HS-5 (cell line): Measurements from ENCODE around the gene OR10D3.
"Not testable (repeated sequence)": the region's sequence is repeated elsewhere in the genome, so short reads cannot be mapped to it uniquely, and the experiment has no call there.

Experiments used
- DNase-seq: peaks from one replicate; pipeline ENCODE4 v3.0.0-alpha.2; 2012; ENCODE audit warnings: low read depth

OR10D3 gene

GRCh38 chr11:124194293-124195188 is 11.4 kb downstream of the OR10D3 start:
- no peak for DNase-seq

DNA sequence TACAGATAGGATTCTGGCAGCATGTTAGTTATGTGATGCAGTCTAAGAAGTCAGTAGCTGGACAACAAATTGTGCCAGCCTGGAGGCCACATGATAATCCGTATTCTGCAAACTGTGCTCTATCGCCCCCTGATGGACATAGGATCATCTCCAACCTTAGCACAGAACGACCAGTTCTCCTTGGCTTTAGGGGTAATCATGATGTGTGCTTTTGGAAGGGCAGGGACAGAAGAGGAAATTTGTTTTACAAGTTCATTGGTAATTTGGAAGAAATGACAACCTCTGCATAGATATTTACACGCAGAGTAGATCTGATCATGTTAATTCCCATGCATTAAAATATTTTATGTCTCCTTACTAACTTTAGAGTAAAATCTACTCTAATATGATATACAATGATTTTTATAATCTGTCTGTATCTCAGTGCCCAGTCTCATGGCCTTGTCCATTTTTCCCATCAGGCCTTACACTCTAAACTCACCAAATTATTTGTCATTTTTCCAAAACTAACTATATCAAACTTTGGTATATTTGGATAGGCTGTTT is 12.1 kb downstream of the OR10D3 start:
- peak; percentile 2 for DNase-seq

GRCh38 chr11:124197999-124198398 is 14.9 kb downstream of the OR10D3 start:
- no peak for DNase-seq

DNA sequence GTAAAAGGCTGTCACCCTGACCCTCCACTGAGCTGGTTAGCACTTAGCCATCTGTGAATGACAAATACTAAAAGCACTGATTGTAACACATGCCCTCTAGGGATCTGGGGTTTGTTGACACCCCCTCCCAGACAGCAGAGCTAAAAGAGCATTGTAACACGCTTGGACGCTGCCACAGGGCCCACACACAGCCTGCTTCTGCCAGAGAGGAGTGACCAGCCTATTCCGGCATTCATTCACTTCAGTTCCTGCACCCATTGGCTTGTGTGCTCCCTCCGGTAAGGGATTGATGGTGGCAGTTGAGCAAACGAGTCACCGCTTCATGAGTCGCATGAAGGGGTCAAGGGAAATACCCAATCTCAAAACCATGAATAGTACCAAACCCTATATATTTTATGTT is 15.8 kb downstream of the OR10D3 start:
- DNase-seq: no peak

- DNase-seq: peak; percentile 11
These were observed 16.6 kb downstream of the OR10D3 start for GRCh38 chr11:124199702-124200101.

DNA sequence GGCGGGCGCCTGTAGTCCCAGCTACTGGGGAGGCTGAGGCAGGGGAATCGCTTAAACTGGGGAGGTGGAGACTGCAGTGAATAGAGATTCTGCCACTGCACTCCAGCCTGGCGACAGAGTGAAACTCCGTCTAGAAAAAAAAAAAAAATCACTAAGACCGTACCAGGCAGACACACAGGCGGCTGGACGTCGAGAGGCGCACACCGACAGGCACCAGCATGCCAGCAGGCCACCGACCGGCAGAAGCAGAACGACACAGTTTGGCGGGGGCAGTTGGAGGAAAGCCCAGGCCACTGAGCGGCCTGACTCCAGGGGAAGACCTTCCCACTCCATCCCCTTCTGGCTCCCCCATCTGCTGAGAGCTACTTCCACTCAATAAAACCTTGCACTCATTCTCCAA is 17.5 kb downstream of the OR10D3 start:
- no peak for DNase-seq

DNA sequence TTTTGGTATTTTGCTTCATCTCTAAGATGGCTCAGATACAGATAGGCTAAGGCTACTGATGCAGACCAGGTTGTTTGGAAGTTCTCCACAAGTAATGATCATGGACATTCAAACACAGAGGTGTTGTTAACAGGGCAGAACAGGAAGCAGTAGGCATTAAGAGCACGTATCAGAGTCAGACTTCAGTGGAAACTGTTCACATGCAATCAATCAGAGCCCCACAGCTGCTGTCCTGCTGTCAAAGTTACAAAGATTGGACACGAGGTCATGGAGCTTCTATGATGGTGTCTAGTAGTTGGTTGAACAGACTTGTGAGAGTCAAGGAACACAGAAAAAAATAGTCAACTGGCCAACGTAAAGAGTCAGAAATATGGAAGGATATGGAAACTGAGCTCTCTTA is 19.8 kb downstream of the OR10D3 start:
- DNase-seq: no peak

GRCh38 chr11:124204008-124204407 is 20.9 kb downstream of the OR10D3 start:
- DNase-seq: no peak

DNA sequence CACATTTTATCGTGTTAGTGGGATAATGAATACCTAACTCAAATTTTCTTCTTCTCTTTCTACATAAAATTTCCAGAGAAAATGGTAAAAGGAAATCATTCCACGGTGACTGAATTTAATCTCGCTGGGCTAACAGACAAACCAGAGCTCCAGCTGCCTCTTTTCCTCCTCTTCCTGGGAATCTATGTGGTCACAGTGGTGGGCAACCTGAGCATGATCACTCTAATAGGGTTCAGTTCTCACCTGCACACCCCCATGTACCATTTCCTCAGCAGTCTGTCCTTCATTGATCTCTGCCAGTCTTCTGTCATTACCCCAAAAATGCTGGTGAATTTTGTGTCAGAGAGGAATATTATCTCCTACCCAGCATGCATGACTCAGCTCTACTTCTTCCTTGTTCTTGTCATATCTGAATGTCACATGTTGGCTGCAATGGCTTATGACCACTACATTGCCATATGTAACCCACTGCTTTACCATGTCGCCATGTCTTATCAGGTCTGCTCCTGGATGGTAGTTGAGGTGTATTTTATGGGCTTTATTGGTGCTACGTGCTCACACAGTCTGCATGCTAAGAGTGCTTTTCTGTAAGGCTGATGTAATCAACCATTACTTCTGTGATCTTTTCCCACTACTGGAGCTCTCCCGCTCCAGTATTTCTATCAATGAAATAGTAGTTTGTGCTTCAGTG is 24.1 kb downstream of the OR10D3 start:
- no peak for DNase-seq

- no peak for DNase-seq
These were observed 26.7 kb downstream of the OR10D3 start for GRCh38 chr11:124209824-124210357.

- DNase-seq: no peak
These were observed 27.3 kb downstream of the OR10D3 start for GRCh38 chr11:124210421-124210820.

DNA sequence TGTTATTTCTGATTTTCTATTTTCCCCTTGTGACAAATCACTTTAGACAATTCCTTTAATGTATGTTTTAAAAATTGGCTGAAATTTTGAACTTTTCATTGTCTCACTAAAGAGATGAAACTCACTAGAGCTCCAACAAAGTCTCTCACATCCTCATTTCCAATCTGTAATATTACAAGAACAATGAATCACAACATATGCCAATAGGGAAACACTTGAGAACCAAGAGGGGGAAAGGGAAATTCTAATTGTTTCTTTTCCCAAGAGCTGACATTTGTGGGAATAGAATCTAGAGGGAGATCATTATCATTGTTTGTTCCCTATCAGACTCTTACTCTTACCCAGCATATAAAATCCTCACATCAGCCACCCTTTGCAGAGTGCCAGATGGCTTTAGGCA is 28.2 kb downstream of the OR10D3 start:
- DNase-seq: no peak

DNA sequence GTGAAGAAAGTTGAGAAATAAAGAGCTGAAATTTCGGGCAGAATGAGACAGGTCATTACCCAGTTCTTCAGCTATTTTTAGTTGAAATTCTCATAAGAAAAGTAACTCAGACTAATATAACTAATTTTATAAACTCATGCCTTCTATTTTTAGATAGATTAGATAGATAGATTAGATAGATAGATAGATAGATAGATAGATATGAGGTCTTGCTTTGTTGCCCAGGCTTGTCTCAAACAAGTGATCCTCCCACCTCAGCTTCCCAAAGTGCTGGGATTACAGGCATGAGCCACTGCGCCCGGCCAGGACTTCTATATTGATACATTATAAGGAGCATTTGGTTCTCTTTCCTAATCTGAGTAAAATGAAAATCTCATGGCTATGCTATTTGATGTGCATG is 30.9 kb downstream of the OR10D3 start:
- no peak for DNase-seq

DNA sequence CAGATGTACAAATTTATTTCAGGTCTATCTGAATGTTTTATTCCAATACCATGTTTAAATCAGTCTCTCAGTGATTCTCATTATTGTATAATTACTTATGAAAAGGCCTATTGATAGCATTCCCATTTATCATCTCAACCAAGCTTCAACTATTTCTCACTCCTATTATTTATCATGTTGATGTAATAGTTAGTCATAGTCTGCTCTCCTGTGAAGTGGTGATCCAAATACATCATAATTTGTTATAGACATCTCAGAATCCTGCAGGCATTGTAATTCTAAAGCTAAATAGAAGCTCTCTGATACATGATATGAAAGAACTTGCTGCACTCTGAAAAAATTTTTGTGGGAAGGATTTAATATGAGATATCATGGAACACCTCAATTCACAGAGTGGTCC is 36.0 kb downstream of the OR10D3 start:
- DNase-seq: no peak

DNA sequence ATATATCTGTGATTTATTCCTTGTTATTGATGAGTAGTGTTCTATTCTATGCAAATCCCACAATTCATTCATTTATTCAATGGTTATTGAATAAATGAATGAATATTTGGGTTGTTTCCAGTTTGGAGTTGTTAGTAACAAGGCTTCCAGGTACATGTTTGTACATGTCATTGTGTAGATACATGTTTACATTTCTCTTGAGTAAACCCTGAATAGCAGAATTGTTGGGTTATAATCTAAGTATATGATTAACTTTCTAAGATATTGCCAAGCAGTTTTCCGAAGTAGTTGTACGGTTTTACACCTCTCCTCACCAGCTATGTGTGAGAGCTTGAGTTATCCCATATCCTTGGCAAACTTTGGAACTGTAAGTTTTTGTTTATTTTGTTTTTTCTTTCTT is 39.3 kb downstream of the OR10D3 start:
- no peak for DNase-seq

GRCh38 chr11:124224618-124225423 is 41.7 kb downstream of the OR10D3 start:
- not testable (repeated sequence) for DNase-seq

GRCh38 chr11:124225471-124225870 is 42.3 kb downstream of the OR10D3 start:
- no peak for DNase-seq

GRCh38 chr11:124233376-124233775 is 50.2 kb downstream of the OR10D3 start:
- DNase-seq: no peak
